ENCODE data around the gene ASB1. TPM values are rescaled to one million over a fixed set of nuclear protein-coding genes. Genes with fewer than 3 reads are reported as not detected.

ASB1 gene
- total and polyA plus RNA-seq, 2 of the 13 experiments (the other 11 are each of a cell fraction or from before 2014, with no cell fraction given), result 48.6 to 49.2 TPM

DNA sequence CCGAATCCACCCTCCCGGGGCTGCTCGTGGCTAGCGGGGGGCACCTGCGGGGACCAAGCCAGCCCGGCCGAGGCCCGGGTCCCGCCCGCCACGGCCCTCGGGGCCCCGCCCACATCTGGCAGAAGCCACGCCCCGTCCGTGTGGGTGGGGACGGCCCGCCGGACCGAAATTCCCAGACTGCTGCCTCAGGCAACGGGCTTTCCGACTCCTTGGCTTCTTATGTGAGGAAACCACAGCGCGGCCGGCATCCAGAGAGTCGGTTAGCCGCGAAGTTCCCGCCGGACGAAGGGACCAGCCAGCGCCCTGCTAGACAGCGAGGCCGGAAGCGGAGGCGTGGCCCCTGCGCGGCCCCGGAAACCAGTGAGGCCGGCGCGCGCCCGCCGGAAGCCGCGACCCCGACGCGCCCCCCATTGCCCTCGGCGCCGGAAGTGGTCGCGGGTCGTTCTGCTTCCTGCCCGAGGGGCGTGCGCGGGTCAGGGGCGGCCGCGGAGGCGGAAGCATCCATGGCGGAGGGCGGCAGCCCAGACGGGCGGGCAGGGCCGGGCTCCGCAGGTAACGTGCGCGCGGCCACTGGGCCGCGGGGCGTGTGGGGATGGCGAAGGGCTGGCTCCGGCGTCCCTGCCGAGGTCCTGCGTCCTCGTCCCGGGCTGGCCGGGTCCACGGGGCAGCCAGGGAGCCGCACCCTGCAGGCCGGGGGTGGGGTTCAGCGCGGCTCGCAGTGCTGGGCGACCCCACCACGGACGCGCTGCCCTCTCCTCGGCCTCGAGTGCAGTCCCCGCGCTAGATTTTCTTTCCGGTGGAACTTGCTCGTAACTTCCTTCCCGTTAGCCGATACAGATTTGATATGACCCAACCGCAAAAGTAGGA is at the start of gene ASB1 (continued):
- TF ChIP-seq ZBTB10 (CRISPR knock-in tag; IDR thresholded peaks at IDR 0.05; ENCODE audit: borderline replicate concordance) (no peak), CEBPG (CRISPR knock-in tag; IDR thresholded peaks at IDR 0.05) (no peak), CHCHD3 (CRISPR knock-in tag; IDR thresholded peaks at IDR 0.05) (no peak), PITX1 (CRISPR knock-in tag; IDR thresholded peaks at IDR 0.05) (peak; percentile 45; the same call in 1 of the 2 replicates), HDAC2 (CRISPR knock-in tag; IDR thresholded peaks at IDR 0.05) (peak; percentile 58; the same call in 1 of the 2 replicates), ZNF17 (CRISPR knock-in tag; IDR thresholded peaks at IDR 0.05) (no peak), ZNF333 (CRISPR knock-in tag; IDR thresholded peaks at IDR 0.05; ENCODE audit: borderline replicate concordance) (no peak; the same call in 1 of the 2 replicates), ZBTB7B (CRISPR knock-in tag; IDR thresholded peaks at IDR 0.05) (peak; percentile 100), ZNF792 (CRISPR knock-in tag; IDR thresholded peaks at IDR 0.05) (peak; percentile 52; the same call in 1 of the 2 replicates), ZFP36L2 (CRISPR knock-in tag; IDR thresholded peaks at IDR 0.05) (0 out of 2 replicates have a peak, but pooled peaks have one; percentile 17), ZNF770 (CRISPR knock-in tag; IDR thresholded peaks at IDR 0.05) (peak; percentile 56), CREM (IDR thresholded peaks at IDR 0.05) (no peak), CREM (CRISPR knock-in tag; IDR thresholded peaks at IDR 0.05) (no peak), ZNF607 (CRISPR knock-in tag; IDR thresholded peaks at IDR 0.05; ENCODE audit: borderline replicate concordance) (peak; percentile 15; the same call in 1 of the 2 replicates), NFRKB (IDR thresholded peaks at IDR 0.05) (no peak), ZNF556 (CRISPR knock-in tag; IDR thresholded peaks at IDR 0.05; ENCODE audit: borderline replicate concordance) (peak; percentile 87), TFAP4 (IDR thresholded peaks at IDR 0.05; ENCODE audit: borderline replicate concordance, low read depth) (no peak; the same call in 1 of the 2 replicates), CREBL2 (CRISPR knock-in tag; IDR thresholded peaks at IDR 0.05; ENCODE audit: borderline replicate concordance) (peak; percentile 46; the same call in 1 of the 2 replicates), ZNF547 (CRISPR knock-in tag; IDR thresholded peaks at IDR 0.05) (peak; percentile 80), ZNF282 (IDR thresholded peaks at IDR 0.05; ENCODE audit: partially characterized antibody) (no peak)
- TF ChIP-seq, protein P1, sequence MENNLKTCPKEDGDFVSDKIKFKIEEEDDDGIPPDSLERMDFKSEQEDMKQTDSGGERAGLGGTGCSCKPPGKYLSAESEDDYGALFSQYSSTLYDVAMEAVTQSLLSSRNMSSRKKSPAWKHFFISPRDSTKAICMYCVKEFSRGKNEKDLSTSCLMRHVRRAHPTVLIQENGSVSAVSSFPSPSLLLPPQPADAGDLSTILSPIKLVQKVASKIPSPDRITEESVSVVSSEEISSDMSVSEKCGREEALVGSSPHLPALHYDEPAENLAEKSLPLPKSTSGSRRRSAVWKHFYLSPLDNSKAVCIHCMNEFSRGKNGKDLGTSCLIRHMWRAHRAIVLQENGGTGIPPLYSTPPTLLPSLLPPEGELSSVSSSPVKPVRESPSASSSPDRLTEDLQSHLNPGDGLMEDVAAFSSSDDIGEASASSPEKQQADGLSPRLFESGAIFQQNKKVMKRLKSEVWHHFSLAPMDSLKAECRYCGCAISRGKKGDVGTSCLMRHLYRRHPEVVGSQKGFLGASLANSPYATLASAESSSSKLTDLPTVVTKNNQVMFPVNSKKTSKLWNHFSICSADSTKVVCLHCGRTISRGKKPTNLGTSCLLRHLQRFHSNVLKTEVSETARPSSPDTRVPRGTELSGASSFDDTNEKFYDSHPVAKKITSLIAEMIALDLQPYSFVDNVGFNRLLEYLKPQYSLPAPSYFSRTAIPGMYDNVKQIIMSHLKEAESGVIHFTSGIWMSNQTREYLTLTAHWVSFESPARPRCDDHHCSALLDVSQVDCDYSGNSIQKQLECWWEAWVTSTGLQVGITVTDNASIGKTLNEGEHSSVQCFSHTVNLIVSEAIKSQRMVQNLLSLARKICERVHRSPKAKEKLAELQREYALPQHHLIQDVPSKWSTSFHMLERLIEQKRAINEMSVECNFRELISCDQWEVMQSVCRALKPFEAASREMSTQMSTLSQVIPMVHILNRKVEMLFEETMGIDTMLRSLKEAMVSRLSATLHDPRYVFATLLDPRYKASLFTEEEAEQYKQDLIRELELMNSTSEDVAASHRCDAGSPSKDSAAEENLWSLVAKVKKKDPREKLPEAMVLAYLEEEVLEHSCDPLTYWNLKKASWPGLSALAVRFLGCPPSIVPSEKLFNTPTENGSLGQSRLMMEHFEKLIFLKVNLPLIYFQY (CRISPR knock-in tag; IDR thresholded peaks at IDR 0.05; ENCODE audit: borderline replicate concordance), result peak; percentile 71

All from HepG2 (cell line).